IMR-90 (cell line): ENCODE measurements around the gene PLCH2. TPM values are rescaled to one million over a fixed set of nuclear protein-coding genes. Genes with fewer than 3 reads are reported as not detected.

Source experiments
- ATAC-seq: fragments of 200-7000 bp; cut with Tn5 transposase; 2 replicates; pipeline ENCODE4 v1.9.1; 2020; ENCODE audit warnings: low read depth, mild to moderate bottlenecking, moderate library complexity
- BruUV-seq: library from RNA; stranded (reverse); fragments of 400-500 nt; replicated peaks from 2 replicates; lab custom pipeline; 2021; lab: Mats Ljungman, UMichigan
- CTCF ChIA-PET: fragments of 300-600 bp; formaldehyde crosslinking; extraction: SDS; loops from one replicate; lab custom pipeline; 2021; ENCODE audit warnings: antibody characterized with exemption; lab: Yijun Ruan, JAX
- POLR2A ChIA-PET: fragments of 300-600 bp; sonication (Branson Sonifier 250); formaldehyde crosslinking; loops from one replicate; lab custom pipeline; 2022; ENCODE audit warnings: antibody characterized with exemption; ENCODE audit not compliant: unreplicated experiment; lab: Charles Lee
- DNase-seq: peaks from one replicate; pipeline ENCODE4 v3.0.0; 2013
- H2AFZ ChIP-seq: replicated peaks from 2 replicates; pipeline ENCODE3; 2013; ENCODE audit warnings: low read length, mild to moderate bottlenecking; ENCODE audit not compliant: poor library complexity
- H2AK5ac ChIP-seq: 2 replicates; pipeline ENCODE4 v1.6.1; 2013; ENCODE audit warnings: low read depth, low read length, inconsistent platforms
- H2AK9ac ChIP-seq: replicated peaks from 2 replicates; pipeline ENCODE3; 2013; ENCODE audit warnings: mild to moderate bottlenecking, low read depth, low read length, moderate library complexity; ENCODE audit not compliant: poor library complexity
- H2BK120ac ChIP-seq: 2 replicates; pipeline ENCODE4 v1.6.1; 2013; ENCODE audit warnings: low read depth, low read length, inconsistent platforms
- H2BK15ac ChIP-seq: 3 replicates; pipeline ENCODE4 v1.6.1; 2013; ENCODE audit warnings: low read depth, low read length, inconsistent platforms
- H2BK20ac ChIP-seq: 2 replicates; pipeline ENCODE4 v1.6.1; 2013; ENCODE audit warnings: low read depth, mild to moderate bottlenecking, inconsistent platforms, low read length, moderate library complexity
- H2BK5ac ChIP-seq: 2 replicates; pipeline ENCODE4 v1.6.1; 2013; ENCODE audit warnings: mild to moderate bottlenecking, low read depth, low read length, inconsistent platforms; ENCODE audit not compliant: poor library complexity, severe bottlenecking
- H3K14ac ChIP-seq: replicated peaks from 2 replicates; pipeline ENCODE4 v1.6.1; 2013; ENCODE audit warnings: low read depth, low read length, inconsistent platforms
- H3K18ac ChIP-seq: 2 replicates; pipeline ENCODE4 v1.6.1; 2013; ENCODE audit warnings: low read depth, low read length, control low read depth
- H3K23ac ChIP-seq: 2 replicates; pipeline ENCODE4 v1.6.1; 2013; ENCODE audit warnings: low read depth, low read length, inconsistent platforms
- H3K27ac ChIP-seq: 2 replicates; pipeline ENCODE4 v1.5.1; 2013; ENCODE audit warnings: mild to moderate bottlenecking, control low read depth, low read length; ENCODE audit not compliant: insufficient read depth
- H3K27me3 ChIP-seq: 2 replicates; pipeline ENCODE4 v1.6.1; 2013; ENCODE audit warnings: low read length; ENCODE audit not compliant: control insufficient read depth, insufficient read depth
- H3K36me3 ChIP-seq: 2 replicates; pipeline ENCODE4 v1.6.1; 2013; ENCODE audit warnings: low read length, mixed read lengths; ENCODE audit not compliant: control insufficient read depth, insufficient read depth
- H3K4ac ChIP-seq: 2 replicates; pipeline ENCODE4 v1.6.1; 2013; ENCODE audit warnings: low read depth, low read length, inconsistent platforms
- H3K4me1 ChIP-seq: 2 replicates; pipeline ENCODE4 v1.6.1; 2013; ENCODE audit warnings: low read length, mixed read lengths; ENCODE audit not compliant: control insufficient read depth, insufficient read depth
- H3K4me2 ChIP-seq: 2 replicates; pipeline ENCODE4 v1.6.1; 2013; ENCODE audit warnings: low read depth, mild to moderate bottlenecking, control low read depth, low read length, moderate library complexity
- H3K4me3 ChIP-seq: 2 replicates; pipeline ENCODE4 v1.5.1; 2013; ENCODE audit warnings: low read depth, mild to moderate bottlenecking, control low read depth, low read length, moderate library complexity; ENCODE audit not compliant: insufficient read depth
- H3K56ac ChIP-seq: 2 replicates; pipeline ENCODE4 v1.6.1; 2013; ENCODE audit warnings: low read length, inconsistent platforms; ENCODE audit not compliant: insufficient read depth; ENCODE audit errors: extremely low read depth
- H3K79me1 ChIP-seq, 2 experiments: 2 replicates each; pipeline ENCODE4 v1.6.1; 2013; ENCODE audit warnings: low read length in 2 of 2, inconsistent platforms in 1 of 2, low read depth in 1 of 2
- H3K9ac ChIP-seq: 2 replicates; pipeline ENCODE4 v1.6.1; 2013; ENCODE audit warnings: low read depth, low read length, control low read depth
- H3K9me1 ChIP-seq: 2 replicates; pipeline ENCODE4 v1.6.1; 2013; ENCODE audit warnings: low read length, inconsistent platforms; ENCODE audit not compliant: insufficient read depth
- H3K9me3 ChIP-seq: 2 replicates; pipeline ENCODE4 v1.6.1; 2013; ENCODE audit warnings: low read length; ENCODE audit not compliant: control insufficient read depth, insufficient read depth
- H4K20me1 ChIP-seq: 2 replicates; pipeline ENCODE4 v1.6.1; 2013; ENCODE audit warnings: low read length, inconsistent platforms; ENCODE audit not compliant: insufficient read depth
- H4K5ac ChIP-seq: 2 replicates; pipeline ENCODE4 v1.6.1; 2013; ENCODE audit warnings: mild to moderate bottlenecking, low read depth, low read length, control low read depth
- H4K8ac ChIP-seq, 2 experiments: 2 replicates each; pipeline ENCODE4 v1.6.1; 2013; ENCODE audit warnings: low read depth in 2 of 2, low read length in 2 of 2, control low read depth in 1 of 2, inconsistent platforms in 1 of 2
- H4K91ac ChIP-seq: 2 replicates; pipeline ENCODE4 v1.6.1; 2013; ENCODE audit warnings: low read depth, low read length, inconsistent platforms; ENCODE audit not compliant: insufficient read depth
- BHLHE40 ChIP-seq: fragments of 150-350 bp; IDR thresholded peaks from 2 replicates; pipeline ENCODE4 v1.6.1; 2016; ENCODE audit warnings: mild to moderate bottlenecking, low read depth, low read length
- CEBPB ChIP-seq: IDR thresholded peaks from 2 replicates; pipeline ENCODE4 v1.6.1; 2012; ENCODE audit warnings: low read depth, low read length, improper control_type of control experiment
- FOS ChIP-seq: fragments of 150-350 bp; IDR thresholded peaks from 2 replicates; pipeline ENCODE4 v1.6.1; 2016; ENCODE audit warnings: low read depth, low read length
- MAFK ChIP-seq: IDR thresholded peaks from 2 replicates; pipeline ENCODE4 v1.6.1; 2012; ENCODE audit warnings: low read depth, low read length, improper control_type of control experiment
- MAZ ChIP-seq: IDR thresholded peaks from 2 replicates; pipeline ENCODE4 v1.6.1; 2012; ENCODE audit warnings: low read depth, mild to moderate bottlenecking, low read length, improper control_type of control experiment, moderate library complexity, borderline replicate concordance
- MXI1 ChIP-seq: IDR thresholded peaks from 2 replicates; pipeline ENCODE4 v1.6.1; 2012; ENCODE audit warnings: low read depth, mild to moderate bottlenecking, low read length, moderate library complexity, borderline replicate concordance
- NFE2L2 ChIP-seq: fragments of 150-350 bp; IDR thresholded peaks from 2 replicates; pipeline ENCODE4 v1.6.1; 2016; ENCODE audit warnings: low read depth, mild to moderate bottlenecking, low read length
- RAD21 ChIP-seq: IDR thresholded peaks from 2 replicates; pipeline ENCODE4 v1.6.1; 2012; ENCODE audit warnings: low read length, improper control_type of control experiment
- WGBS, 2 experiments: methylation state at CpG; one replicate each; pipeline versions ENCODE4 v1.1.5 to v1.1.7; 2013; ENCODE audit warnings: missing lambda C conversion rate in 2 of 2; ENCODE audit not compliant: insufficient read length in 1 of 2; ENCODE audit errors: extremely low coverage in 2 of 2; 5-methylcytosine and 5-hydroxymethylcytosine counted together
- dilution Hi-C: fragments of 300-500 bp; cut with HindIII; formaldehyde crosslinking; loops from one replicate; pipeline ENCODE4 v1.14.3; 2018; ENCODE audit warnings: low sequenced_read_pairs; ENCODE audit not compliant: unreplicated experiment
- in situ Hi-C: fragments of 300-500 bp; cut with MboI; formaldehyde crosslinking; loops from 3 replicates; pipeline ENCODE4 v1.14.3; 2019; ENCODE audit warnings: low sequenced_read_pairs, inconsistent platforms, mixed read lengths
- intact Hi-C: fragments of 100-400 bp; cut with micrococcal nuclease; formaldehyde crosslinking; loops from 2 replicates; pipeline ENCODE4 v1.10.0; 2022
- polyA plus RNA-seq, 3 experiments: library from polyadenylated mRNA; depleted of rRNA; stranded (reverse); fragments of >200 nt; gene quantifications; 2 replicates each; pipeline ENCODE4 v1.2.3, GENCODE V29; 2012; ENCODE audit warnings: low replicate concordance in 1 of 3
- total RNA-seq: library from RNA; depleted of rRNA; stranded (reverse); fragments of >200 nt; gene quantifications from 2 replicates; pipeline ENCODE4 v1.2.3, GENCODE V29; 2012
- TF ChIP-seq, protein P1 (sequence below): fragments of 150-350 bp; IDR thresholded peaks from 2 replicates; pipeline ENCODE4 v1.6.1; 2017; ENCODE audit warnings: mild to moderate bottlenecking, antibody characterized with exemption, low read length, low read depth
- TF ChIP-seq, protein P2 (sequence below): conservative IDR thresholded peaks from 2 replicates; pipeline ENCODE4 v1.5.1; 2012; ENCODE audit warnings: mild to moderate bottlenecking, low read depth, low read length, improper control_type of control experiment

The PLCH2 gene
- total and polyA plus RNA-seq, 2 of the 4 experiments (the other 2 are of a cell fraction): 0.18 to 1.9 TPM

DNA sequence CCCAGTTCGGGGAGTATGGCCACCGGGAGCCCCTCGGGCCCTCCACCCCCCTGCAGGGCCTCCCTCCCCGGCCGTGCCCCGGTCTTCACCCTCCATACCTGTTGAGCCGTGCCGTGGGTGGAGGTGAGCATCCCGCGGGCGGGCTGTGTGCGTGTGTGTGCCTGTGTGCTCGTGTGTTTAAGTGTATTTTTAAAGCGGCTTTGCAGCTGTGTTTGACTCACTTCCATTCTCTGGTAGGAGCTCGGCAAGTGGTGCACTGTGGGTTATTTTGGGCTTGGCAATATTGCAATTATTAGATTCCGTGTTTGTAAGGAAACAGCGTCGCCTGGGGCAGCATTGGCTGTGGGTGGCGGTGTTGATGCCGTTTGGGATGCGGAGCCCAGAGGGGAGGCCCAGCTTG is 20.3 kb upstream of the PLCH2 start:
- Histone ChIP-seq H3K9ac (no peak overlapping the region), H2BK20ac (no peak overlapping the region), H3K18ac (no peak overlapping the region), H3K56ac (no peak overlapping the region), H4K5ac (no peak overlapping the region), H2BK5ac (no peak overlapping the region), H3K27me3 (no peaks in the 10 kb centered on the region), H4K20me1 (no peaks in the 10 kb centered on the region), H3K23ac (no peak overlapping the region), H3K4me2 (no peak overlapping the region), H3K4me3 (no peak overlapping the region), H4K8ac (no peak overlapping the region), H3K9me1 (0 out of 2 replicates have a peak, but pooled peaks cover 6% of the 10 kb centered on the region), H3K4ac (no peak overlapping the region), H4K91ac (no peak overlapping the region), H3K14ac (no peak overlapping the region), H3K27ac (no peak overlapping the region), H3K79me1 (peaks cover 0 to 8% of the 10 kb centered on the region in 2 experiments; a peak in 1 of 4 replicates), H2BK15ac (no peak overlapping the region), H2AFZ (no peak overlapping the region), H2AK5ac (no peak overlapping the region), H3K9me3 (no peaks in the 10 kb centered on the region), H3K36me3 (no peaks in the 10 kb centered on the region), H2AK9ac (no peak overlapping the region), H2BK120ac (no peak overlapping the region), H3K4me1 (peaks cover 21% of the 10 kb centered on the region)
- ChIA-PET POLR2A (no interaction called here), CTCF (no interaction called here)
- in situ Hi-C loops: no loop called here
- BruUV-seq: no TSS peak
- TF ChIP-seq MXI1 (no peak), FOS (no peak), BHLHE40 (no peak), RAD21 (no peak), NFE2L2 (no peak), MAFK (no peak), CEBPB (no peak), MAZ (no peak)
- TF ChIP-seq, protein P1, sequence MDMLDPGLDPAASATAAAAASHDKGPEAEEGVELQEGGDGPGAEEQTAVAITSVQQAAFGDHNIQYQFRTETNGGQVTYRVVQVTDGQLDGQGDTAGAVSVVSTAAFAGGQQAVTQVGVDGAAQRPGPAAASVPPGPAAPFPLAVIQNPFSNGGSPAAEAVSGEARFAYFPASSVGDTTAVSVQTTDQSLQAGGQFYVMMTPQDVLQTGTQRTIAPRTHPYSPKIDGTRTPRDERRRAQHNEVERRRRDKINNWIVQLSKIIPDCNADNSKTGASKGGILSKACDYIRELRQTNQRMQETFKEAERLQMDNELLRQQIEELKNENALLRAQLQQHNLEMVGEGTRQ: no peak
- TF ChIP-seq, protein P2, sequence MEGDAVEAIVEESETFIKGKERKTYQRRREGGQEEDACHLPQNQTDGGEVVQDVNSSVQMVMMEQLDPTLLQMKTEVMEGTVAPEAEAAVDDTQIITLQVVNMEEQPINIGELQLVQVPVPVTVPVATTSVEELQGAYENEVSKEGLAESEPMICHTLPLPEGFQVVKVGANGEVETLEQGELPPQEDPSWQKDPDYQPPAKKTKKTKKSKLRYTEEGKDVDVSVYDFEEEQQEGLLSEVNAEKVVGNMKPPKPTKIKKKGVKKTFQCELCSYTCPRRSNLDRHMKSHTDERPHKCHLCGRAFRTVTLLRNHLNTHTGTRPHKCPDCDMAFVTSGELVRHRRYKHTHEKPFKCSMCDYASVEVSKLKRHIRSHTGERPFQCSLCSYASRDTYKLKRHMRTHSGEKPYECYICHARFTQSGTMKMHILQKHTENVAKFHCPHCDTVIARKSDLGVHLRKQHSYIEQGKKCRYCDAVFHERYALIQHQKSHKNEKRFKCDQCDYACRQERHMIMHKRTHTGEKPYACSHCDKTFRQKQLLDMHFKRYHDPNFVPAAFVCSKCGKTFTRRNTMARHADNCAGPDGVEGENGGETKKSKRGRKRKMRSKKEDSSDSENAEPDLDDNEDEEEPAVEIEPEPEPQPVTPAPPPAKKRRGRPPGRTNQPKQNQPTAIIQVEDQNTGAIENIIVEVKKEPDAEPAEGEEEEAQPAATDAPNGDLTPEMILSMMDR: no peak
- dilution Hi-C loops: no loop called here
- ATAC-seq: no peak
- peak; percentile 20 for DNase-seq
- WGBS, 2 experiments: 100% methylated on average over 1 of the region's 21 CpGs; no CpG with 5 or more reads in 1 of the 2 experiments
- intact Hi-C loops: no loop called here
